GM12864 (cell line): ENCODE measurements around the gene SNX8.

Experiments used
- DNase-seq: peaks from one replicate; pipeline ENCODE4 v3.0.0-alpha.2; 2011; ENCODE audit warnings: low read depth
- H3K4me3 ChIP-seq: 2 replicates; pipeline ENCODE4 v1.5.1; 2011; ENCODE audit warnings: mild to moderate bottlenecking, low read depth, low read length, control low read depth
- CTCF ChIP-seq: IDR thresholded peaks from 2 replicates; pipeline ENCODE4 v1.5.1; 2011; ENCODE audit warnings: low read depth, mild to moderate bottlenecking, moderate library complexity, low read length, control low read depth, inconsistent platforms; ENCODE audit errors: missing control alignments

Gene SNX8

DNA sequence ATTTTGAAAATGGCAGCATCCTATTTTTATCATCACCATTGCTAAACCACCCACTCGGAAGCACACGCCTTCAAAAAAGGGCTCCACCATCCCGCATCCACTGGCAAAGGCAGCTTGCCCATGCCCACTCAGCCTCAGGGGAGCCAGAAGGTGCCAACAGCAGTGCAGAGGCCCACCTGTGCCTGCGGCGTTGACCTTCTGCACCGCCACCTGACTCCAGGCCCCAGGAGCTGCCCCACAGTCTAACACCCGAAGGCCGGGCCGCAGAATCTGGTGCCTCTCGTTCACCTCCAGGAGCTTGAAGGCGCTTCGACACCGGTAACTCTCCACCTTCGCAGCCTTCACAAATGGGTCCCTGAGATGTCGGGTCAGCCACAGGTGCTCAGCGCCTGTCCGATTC, 75.0 kb downstream of the SNX8 start:
- TF ChIP-seq CTCF, result no peak
- DNase-seq, result no peak
- no peak overlapping the region for H3K4me3 ChIP-seq

DNA sequence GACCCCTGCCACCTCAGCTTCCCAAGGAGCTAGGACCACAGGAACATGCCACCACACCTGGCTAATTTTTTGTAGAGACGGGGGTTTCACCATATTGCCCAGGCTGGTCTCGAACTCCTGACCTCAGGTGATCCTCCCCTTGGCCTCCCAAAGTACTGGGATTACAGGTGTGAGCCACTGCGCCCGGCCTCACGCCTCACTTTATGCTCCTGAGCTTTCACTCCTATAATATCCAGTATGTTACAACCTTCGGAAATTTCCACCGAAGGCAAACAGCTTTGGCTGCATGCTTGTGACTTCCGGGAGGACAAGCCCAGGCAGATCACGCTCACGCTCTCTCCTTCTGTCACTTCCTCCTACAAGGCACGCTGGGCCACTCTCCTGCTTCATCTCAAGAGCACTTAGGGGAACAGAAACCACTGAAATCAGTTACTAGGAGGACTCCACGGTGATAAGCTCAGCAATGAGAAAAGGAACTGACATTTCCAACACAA, 77.1 kb downstream of the SNX8 start:
- DNase-seq, result peak; percentile 98
- no peak overlapping the region for H3K4me3 ChIP-seq
- TF ChIP-seq CTCF, result no peak

- H3K4me3 ChIP-seq, result no peak overlapping the region
- DNase-seq, result no peak
- TF ChIP-seq CTCF, result no peak
Observed at GRCh38 chr7:2233926-2234325, 80.3 kb downstream of the SNX8 start.

DNA sequence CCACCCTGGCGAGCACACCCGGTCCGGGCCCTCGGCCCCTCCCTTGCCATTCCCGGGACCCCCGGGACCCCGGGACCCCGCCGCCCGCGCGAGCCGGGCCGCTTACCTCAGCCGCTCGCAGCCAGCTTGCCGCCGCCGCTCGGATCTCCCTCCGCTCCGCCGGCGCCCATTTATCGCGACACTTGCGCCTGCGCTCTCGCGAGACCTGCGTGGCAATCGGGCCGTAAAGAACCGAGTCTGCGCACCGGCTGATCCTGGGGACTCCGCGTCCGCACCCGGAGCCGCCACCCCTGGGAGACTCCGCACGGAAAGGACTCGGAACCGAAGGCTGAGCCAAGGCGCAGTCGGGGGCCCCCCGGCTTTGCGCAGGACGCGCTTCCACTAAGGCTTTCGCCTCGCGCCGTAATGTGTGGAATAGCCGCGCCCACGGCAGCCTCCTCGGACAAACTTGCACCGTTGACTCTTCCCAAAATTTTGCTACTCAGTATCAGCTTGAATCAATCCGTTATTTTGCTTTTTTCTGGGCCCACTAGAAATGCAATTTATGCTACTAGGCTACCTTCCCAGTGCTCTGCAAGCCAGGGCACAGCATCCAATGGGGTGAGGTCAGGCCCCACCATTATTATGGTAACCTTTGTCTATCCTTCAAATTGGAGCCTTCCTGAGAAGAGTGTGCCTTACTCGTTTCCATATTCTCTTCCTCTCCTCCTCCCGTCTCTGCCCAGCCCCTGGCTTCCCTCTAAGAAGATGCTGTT, 81.3 kb downstream of the SNX8 start, which contains the start of gene MAD1L1:
MAD1L1 (minus strand) TSS at position 180 of the 755 bp plus-strand sequence. CDS start 2,812 bp downstream, outside the sequence.
- TF ChIP-seq CTCF, result no peak
- peak within 1 kb of the TSS; percentile 79 for H3K4me3 ChIP-seq
- DNase-seq, result peak; percentile 59

DNA sequence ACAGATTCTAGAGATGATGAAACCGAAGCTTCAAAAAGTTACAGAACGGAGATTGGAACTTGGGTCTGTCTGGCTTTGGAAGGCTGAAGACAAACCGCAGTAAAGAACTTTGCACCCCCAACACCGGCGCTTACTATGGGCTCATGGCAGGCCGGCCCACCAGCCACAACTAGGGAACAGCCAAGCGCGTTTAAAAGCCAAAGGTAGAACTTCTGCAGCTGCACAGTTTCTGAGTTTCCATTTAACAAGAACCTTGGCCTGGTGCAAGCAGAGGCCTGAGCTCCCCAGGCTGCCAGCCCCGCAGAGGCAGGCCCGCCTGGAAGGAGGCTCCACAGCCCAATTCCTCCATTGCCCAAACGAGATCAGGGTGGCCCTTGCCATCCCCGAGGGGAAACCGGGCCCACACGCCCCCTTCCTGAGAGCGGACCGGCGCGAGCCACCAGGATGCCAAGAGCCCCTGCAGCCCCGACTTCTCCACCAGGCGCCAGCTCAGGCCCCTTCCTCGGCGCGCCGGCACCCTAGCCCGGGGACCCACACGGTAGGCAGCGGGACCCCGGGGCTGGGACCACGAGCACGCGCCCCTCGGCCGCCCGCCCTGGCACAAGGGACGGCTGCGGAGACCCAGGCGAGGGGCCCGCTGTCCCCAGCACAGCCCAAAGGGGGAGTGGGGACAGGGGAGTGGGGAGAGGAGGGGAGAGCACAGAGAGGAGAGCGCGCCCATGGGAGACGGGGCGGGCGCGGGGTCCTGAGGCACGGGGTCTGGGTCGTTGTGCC, 82.1 kb downstream of the SNX8 start:
- TF ChIP-seq CTCF, result no peak
- no peak for DNase-seq
- H3K4me3 ChIP-seq, result peak overlapping the region; percentile 79

- DNase-seq, result no peak
- no peak for TF ChIP-seq CTCF
- no peak overlapping the region for H3K4me3 ChIP-seq
Observed at GRCh38 chr7:2230882-2231281, 83.4 kb downstream of the SNX8 start.

GRCh38 chr7:2230226-2230625, 84.0 kb downstream of the SNX8 start:
- H3K4me3 ChIP-seq, result no peak overlapping the region
- TF ChIP-seq CTCF, result no peak
- DNase-seq, result no peak
